Liver (tissue), 3 donors: ENCODE data around the gene TLCD3A.

Experiments
- ATF3 ChIP-seq: IDR thresholded peaks from 2 replicates; pipeline ENCODE4 v1.6.1; 2016; ENCODE audit warnings: antibody characterized with exemption
- CTCF ChIP-seq: fragments of 150-350 bp; IDR thresholded peaks from 2 replicates; pipeline ENCODE4 v1.5.1; 2017; ENCODE audit warnings: improper control_type of control experiment, low read depth, low read length; ENCODE audit not compliant: missing input control
- EGR1 ChIP-seq, 2 donors: IDR thresholded peaks; 2 replicates each; pipeline ENCODE4 v1.6.1; 2016 to 2018; ENCODE audit warnings: antibody characterized with exemption in 2 of 2, low read depth in 2 of 2
- HNF4G ChIP-seq: IDR thresholded peaks from 2 replicates; pipeline ENCODE4 v1.6.1; 2016; ENCODE audit warnings: antibody characterized with exemption
- RAD21 ChIP-seq, 2 donors: IDR thresholded peaks; 2 replicates each; pipeline ENCODE4 v1.6.1; 2016; ENCODE audit warnings: antibody characterized with exemption in 2 of 2, mild to moderate bottlenecking in 2 of 2
- REST ChIP-seq: IDR thresholded peaks from 2 replicates; pipeline ENCODE4 v1.6.1; 2016; ENCODE audit warnings: antibody characterized with exemption, mild to moderate bottlenecking
- SP1 ChIP-seq: IDR thresholded peaks from 2 replicates; pipeline ENCODE4 v1.6.1; 2018; ENCODE audit warnings: antibody characterized with exemption, mild to moderate bottlenecking
- TAF1 ChIP-seq: conservative IDR thresholded peaks from 2 replicates; pipeline ENCODE4 v1.6.1; 2016; ENCODE audit warnings: antibody characterized with exemption, mild to moderate bottlenecking
- YY1 ChIP-seq: IDR thresholded peaks from 2 replicates; pipeline ENCODE4 v1.6.1; 2016; ENCODE audit warnings: antibody characterized with exemption, mild to moderate bottlenecking
- ZBTB33 ChIP-seq: IDR thresholded peaks from 2 replicates; pipeline ENCODE4 v1.6.1; 2016; ENCODE audit warnings: antibody characterized with exemption
- donor health status: healthy.
- donor health status: healthy.

- TF ChIP-seq CTCF (no peak), YY1 (peak; percentile 39), TAF1 (no peak), REST (peak; percentile 25), ATF3 (no peak), ZBTB33 (no peak), SP1 (peak; percentile 28), EGR1 (IDR thresholded peaks at IDR 0.05; ENCODE audit: low read depth in 2 of 2) (no peak), RAD21 (IDR thresholded peaks at IDR 0.05) (no peak), HNF4G (no peak)
Measured at GRCh38 chr17:752620-753219, 20.3 kb downstream of the TLCD3A start.
